GM21737 (cell line): ENCODE data around the gene ENPP1.

ENCODE experiments used
- ATAC-seq: cut with Tn5 transposase; IDR thresholded peaks from one replicate; pipeline ENCODE4 v1.9.1; 2021; ENCODE audit warnings: mild to moderate bottlenecking, moderate library complexity; ENCODE audit not compliant: unreplicated experiment

The ENPP1 gene

GRCh38 chr6:131784561-131784960 is 23.3 kb upstream of the ENPP1 start:
- ATAC-seq: no peak

- ATAC-seq: no peak
Measured at GRCh38 chr6:131787079-131787478, 20.7 kb upstream of the ENPP1 start.

GRCh38 chr6:131787766-131788712 is 19.8 kb upstream of the ENPP1 start:
- ATAC-seq: no peak

- ATAC-seq: no peak
Measured at GRCh38 chr6:131789219-131789618, 18.6 kb upstream of the ENPP1 start.

- ATAC-seq: no peak
Measured at GRCh38 chr6:131791476-131791875, 16.3 kb upstream of the ENPP1 start.

- ATAC-seq: no peak
Measured at GRCh38 chr6:131792091-131792496, 15.7 kb upstream of the ENPP1 start.

- no peak for ATAC-seq
Measured at GRCh38 chr6:131795366-131795765, 12.5 kb upstream of the ENPP1 start.

GRCh38 chr6:131802347-131802746 is 5.5 kb upstream of the ENPP1 start:
- ATAC-seq: no peak

- no peak for ATAC-seq
Measured at GRCh38 chr6:131803007-131803769, 4.6 kb upstream of the ENPP1 start.

GRCh38 chr6:131804131-131804530 is 3.7 kb upstream of the ENPP1 start:
- no peak for ATAC-seq

GRCh38 chr6:131807321-131807643 is 538 bp upstream of the ENPP1 start:
- ATAC-seq: no peak

- no peak for ATAC-seq
Measured at GRCh38 chr6:131808460-131809269, 845 bp downstream of the ENPP1 start.

GRCh38 chr6:131811500-131811899 is 3.7 kb downstream of the ENPP1 start:
- no peak for ATAC-seq

- no peak for ATAC-seq
Measured at GRCh38 chr6:131813991-131814390, 6.2 kb downstream of the ENPP1 start.

- no peak for ATAC-seq
Measured at GRCh38 chr6:131816869-131817268, 9.0 kb downstream of the ENPP1 start.

- no peak for ATAC-seq
Measured at GRCh38 chr6:131819572-131820124, 11.8 kb downstream of the ENPP1 start.

- ATAC-seq: no peak
Measured at GRCh38 chr6:131821010-131821807, 13.4 kb downstream of the ENPP1 start.

- no peak for ATAC-seq
Measured at GRCh38 chr6:131822119-131822518, 14.3 kb downstream of the ENPP1 start.

- no peak for ATAC-seq
Measured at GRCh38 chr6:131823276-131823902, 15.6 kb downstream of the ENPP1 start.

- ATAC-seq: no peak
Measured at GRCh38 chr6:131825946-131826345, 18.1 kb downstream of the ENPP1 start.
